Epithelial cell of proximal tubule (primary cell): ENCODE measurements around the gene CGRRF1. TPM values are rescaled to one million over a fixed set of nuclear protein-coding genes. Genes with fewer than 3 reads are reported as not detected.

Experiments used
- DNase-seq: peaks from one replicate; pipeline ENCODE4 v3.0.0-alpha.2; 2011; ENCODE audit warnings: low read depth
- H3K4me3 ChIP-seq: 2 replicates; pipeline ENCODE4 v1.5.1; 2011; ENCODE audit warnings: low read depth, mild to moderate bottlenecking, low read length
- total RNA-seq: library from RNA; depleted of rRNA; stranded (reverse); fragments of >200 nt; gene quantifications from 2 replicates; pipeline ENCODE4 v1.2.3, GENCODE V29; 2015
- TF ChIP-seq, protein P1 (sequence below): conservative IDR thresholded peaks from 2 replicates; pipeline ENCODE4 v1.5.1; 2012; ENCODE audit warnings: low read depth, mild to moderate bottlenecking, low read length

CGRRF1 gene
- total RNA-seq, 1 donor from 2014 or later: 5.4 TPM

DNA sequence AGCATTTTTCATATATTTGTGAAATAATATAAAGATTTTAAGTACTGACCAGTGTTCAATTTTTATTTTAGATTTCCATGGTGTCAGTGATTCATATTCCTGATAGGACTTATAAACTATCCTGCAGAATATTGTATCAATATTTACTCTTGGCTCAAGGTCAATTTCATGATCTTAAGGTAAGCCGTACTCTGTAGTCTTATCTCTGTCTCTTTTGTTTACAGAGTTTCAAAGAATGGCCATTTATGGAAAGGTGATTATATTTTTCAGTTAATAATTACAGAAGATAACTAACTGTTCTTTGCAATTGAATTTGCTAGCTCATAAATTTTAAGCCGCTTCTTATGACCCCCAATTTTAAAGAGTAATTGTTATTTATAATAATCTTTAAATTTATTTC lies 27.9 kb downstream of the CGRRF1 start:
- DNase-seq: no peak
- TF ChIP-seq, protein P1, sequence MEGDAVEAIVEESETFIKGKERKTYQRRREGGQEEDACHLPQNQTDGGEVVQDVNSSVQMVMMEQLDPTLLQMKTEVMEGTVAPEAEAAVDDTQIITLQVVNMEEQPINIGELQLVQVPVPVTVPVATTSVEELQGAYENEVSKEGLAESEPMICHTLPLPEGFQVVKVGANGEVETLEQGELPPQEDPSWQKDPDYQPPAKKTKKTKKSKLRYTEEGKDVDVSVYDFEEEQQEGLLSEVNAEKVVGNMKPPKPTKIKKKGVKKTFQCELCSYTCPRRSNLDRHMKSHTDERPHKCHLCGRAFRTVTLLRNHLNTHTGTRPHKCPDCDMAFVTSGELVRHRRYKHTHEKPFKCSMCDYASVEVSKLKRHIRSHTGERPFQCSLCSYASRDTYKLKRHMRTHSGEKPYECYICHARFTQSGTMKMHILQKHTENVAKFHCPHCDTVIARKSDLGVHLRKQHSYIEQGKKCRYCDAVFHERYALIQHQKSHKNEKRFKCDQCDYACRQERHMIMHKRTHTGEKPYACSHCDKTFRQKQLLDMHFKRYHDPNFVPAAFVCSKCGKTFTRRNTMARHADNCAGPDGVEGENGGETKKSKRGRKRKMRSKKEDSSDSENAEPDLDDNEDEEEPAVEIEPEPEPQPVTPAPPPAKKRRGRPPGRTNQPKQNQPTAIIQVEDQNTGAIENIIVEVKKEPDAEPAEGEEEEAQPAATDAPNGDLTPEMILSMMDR: no peak
- no peak overlapping the region for H3K4me3 ChIP-seq

DNA sequence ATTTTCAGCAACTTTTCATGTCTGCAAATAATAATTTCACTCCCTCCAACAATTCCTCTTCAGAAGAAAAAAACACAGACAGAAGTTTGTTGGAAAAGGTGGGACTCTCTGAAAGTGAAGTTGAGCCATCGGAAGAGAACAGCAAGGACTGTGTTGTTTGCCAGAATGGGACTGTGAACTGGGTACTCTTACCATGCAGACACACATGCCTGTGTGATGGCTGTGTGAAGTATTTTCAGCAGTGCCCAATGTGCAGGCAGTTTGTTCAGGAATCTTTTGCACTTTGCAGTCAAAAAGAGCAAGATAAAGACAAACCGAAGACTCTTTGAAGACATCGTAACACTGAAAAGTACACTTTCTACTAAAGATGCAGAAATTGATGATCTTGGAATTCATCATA lies 28.3 kb downstream of the CGRRF1 start:
- DNase-seq: no peak
- TF ChIP-seq, protein P1: no peak
- no peak overlapping the region for H3K4me3 ChIP-seq

GRCh38 chr14:54547583-54547982 lies 37.9 kb downstream of the CGRRF1 start:
- no peak for DNase-seq
- H3K4me3 ChIP-seq: no peak overlapping the region
- TF ChIP-seq, protein P1: no peak

DNA sequence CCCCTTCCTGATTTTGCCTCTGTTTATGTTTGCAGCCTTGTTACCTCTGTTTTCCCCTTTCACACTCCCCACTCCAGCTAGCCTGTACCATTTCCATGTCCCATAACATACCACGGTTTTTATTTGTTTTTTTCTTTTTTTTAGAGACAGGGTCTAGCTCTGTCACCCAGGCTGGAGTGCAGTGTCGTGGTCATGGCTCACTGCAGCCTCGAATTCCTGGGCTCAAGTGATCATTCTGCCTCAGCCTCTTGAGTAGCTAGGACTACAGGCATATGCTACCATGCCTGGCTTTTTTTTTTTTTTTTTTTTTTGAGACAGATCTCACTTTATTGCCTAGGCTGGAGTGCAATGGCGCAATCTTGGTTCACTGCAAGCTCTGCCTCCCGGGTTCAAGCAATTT lies 38.8 kb downstream of the CGRRF1 start:
- TF ChIP-seq, protein P1: no peak
- DNase-seq: no peak
- no peak overlapping the region for H3K4me3 ChIP-seq

- DNase-seq: no peak
- TF ChIP-seq, protein P1: no peak
- H3K4me3 ChIP-seq: no peak overlapping the region
Measured at GRCh38 chr14:54549862-54550261, 40.2 kb downstream of the CGRRF1 start.

GRCh38 chr14:54550514-54550913 lies 40.8 kb downstream of the CGRRF1 start:
- DNase-seq: no peak
- TF ChIP-seq, protein P1: no peak
- no peak overlapping the region for H3K4me3 ChIP-seq

DNA sequence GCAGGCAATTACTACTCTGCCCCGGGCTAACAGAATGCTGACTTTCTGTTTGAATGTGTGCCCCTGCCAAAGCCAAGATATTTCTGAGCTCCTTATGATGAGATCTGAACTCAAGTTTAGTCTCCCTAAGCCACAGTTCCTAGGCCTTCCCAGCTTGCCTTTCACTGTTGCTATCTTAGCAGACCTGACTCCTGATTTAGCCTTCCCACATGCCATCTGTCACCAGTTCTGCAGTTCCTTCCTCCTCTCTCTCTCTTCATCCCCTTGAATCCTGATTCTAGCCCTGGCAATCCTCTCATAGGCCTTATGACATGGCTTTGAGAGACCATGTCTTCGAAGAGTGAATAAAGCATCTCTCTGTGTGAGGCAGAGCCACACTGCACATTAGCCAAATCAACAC lies 44.7 kb downstream of the CGRRF1 start:
- no peak overlapping the region for H3K4me3 ChIP-seq
- TF ChIP-seq, protein P1: no peak
- DNase-seq: no peak
